PC-9 (cell line): ENCODE measurements around the gene DNAH14. TPM values are rescaled to one million over a fixed set of nuclear protein-coding genes. Genes with fewer than 3 reads are reported as not detected.

Source experiments
- BruUV-seq: library from RNA; stranded (reverse); fragments of 400-500 nt; replicated peaks from 2 replicates; lab custom pipeline; 2021; lab: Mats Ljungman, UMichigan
- CTCF ChIA-PET: fragments of 300-600 bp; sonication (Branson Sonifier 250); formaldehyde crosslinking; loops from one replicate; lab custom pipeline; 2022; ENCODE audit warnings: antibody characterized with exemption; lab: Charles Lee
- POLR2A ChIA-PET: fragments of 300-600 bp; sonication (Branson Sonifier 250); formaldehyde crosslinking; loops from one replicate; lab custom pipeline; 2022; ENCODE audit warnings: antibody characterized with exemption; ENCODE audit not compliant: unreplicated experiment; lab: Charles Lee
- DNase-seq, 2 experiments: peaks; one replicate each; pipeline versions ENCODE4 v3.0.0 to v3.0.0-alpha.2; 2015 to 2022; ENCODE audit warnings: mixed read lengths in 1 of 2
- H2AFZ ChIP-seq: fragments of 200-600 bp; sonication (generic); 2 replicates; pipeline ENCODE4 v1.8.1; 2017; ENCODE audit warnings: antibody characterized with exemption
- H3F3A ChIP-seq: fragments of 200-600 bp; sonication (generic); 2 replicates; pipeline ENCODE4 v1.8.1; 2017; ENCODE audit warnings: antibody characterized with exemption, mild to moderate bottlenecking, low read depth; ENCODE audit not compliant: insufficient read depth
- H3K27ac ChIP-seq: fragments of 200-600 bp; sonication (generic); 2 replicates; pipeline ENCODE4 v1.6.1; 2016; ENCODE audit warnings: mixed run types
- H3K27me3 ChIP-seq: fragments of 200-600 bp; sonication (generic); 2 replicates; pipeline ENCODE4 v1.6.1; 2016; ENCODE audit warnings: low read depth, mixed run types; ENCODE audit not compliant: insufficient read depth
- H3K36me3 ChIP-seq: fragments of 200-600 bp; sonication (generic); 2 replicates; pipeline ENCODE4 v1.6.1; 2016; ENCODE audit warnings: low read depth, mixed run types
- H3K4me1 ChIP-seq: fragments of 200-600 bp; sonication (generic); replicated peaks from 2 replicates; pipeline ENCODE4 v1.6.1; 2016; ENCODE audit warnings: mixed run types; ENCODE audit not compliant: insufficient read depth
- H3K4me2 ChIP-seq: fragments of 200-600 bp; sonication (generic); 2 replicates; pipeline ENCODE4 v1.6.1; 2017; ENCODE audit warnings: mixed run types
- H3K4me3 ChIP-seq: fragments of 200-600 bp; sonication (generic); 2 replicates; pipeline ENCODE4 v1.6.1; 2016; ENCODE audit warnings: mixed run types
- H3K79me2 ChIP-seq: fragments of 200-600 bp; sonication (generic); 2 replicates; pipeline ENCODE4 v1.6.1; 2017; ENCODE audit warnings: low read depth, mixed run types
- H3K9me2 ChIP-seq: fragments of 200-600 bp; sonication (generic); 2 replicates; pipeline ENCODE4 v1.8.1; 2017; ENCODE audit warnings: mild to moderate bottlenecking; ENCODE audit not compliant: insufficient read depth
- H3K9me3 ChIP-seq: fragments of 200-600 bp; sonication (generic); 2 replicates; pipeline ENCODE4 v1.8.1; 2016; ENCODE audit warnings: low read depth; ENCODE audit not compliant: insufficient read depth
- H4K20me1 ChIP-seq: fragments of 200-600 bp; sonication (generic); 2 replicates; pipeline ENCODE4 v1.8.1; 2017; ENCODE audit not compliant: insufficient read depth
- EZH2 ChIP-seq: fragments of 200-600 bp; sonication (generic); IDR thresholded peaks from 2 replicates; pipeline ENCODE4 v1.8.0; 2017; ENCODE audit warnings: antibody characterized with exemption, low read depth
- intact Hi-C: fragments of 100-400 bp; cut with micrococcal nuclease; formaldehyde crosslinking; loops from one replicate; pipeline ENCODE4 v1.10.0; 2022; ENCODE audit not compliant: unreplicated experiment
- total RNA-seq: library from RNA; stranded (reverse); gene quantifications from 2 replicates; pipeline ENCODE4 v1.2.3, GENCODE V29; 2021
- TF ChIP-seq, protein P1 (sequence below): fragments of 200-600 bp; sonication (generic); conservative IDR thresholded peaks from 2 replicates; pipeline ENCODE4 v1.6.1; 2017; ENCODE audit warnings: mixed run types, antibody characterized with exemption, mild to moderate bottlenecking, moderate library complexity

Gene DNAH14
- total RNA-seq, 1 experiment from 2014 or later, result 48.8 TPM

DNA sequence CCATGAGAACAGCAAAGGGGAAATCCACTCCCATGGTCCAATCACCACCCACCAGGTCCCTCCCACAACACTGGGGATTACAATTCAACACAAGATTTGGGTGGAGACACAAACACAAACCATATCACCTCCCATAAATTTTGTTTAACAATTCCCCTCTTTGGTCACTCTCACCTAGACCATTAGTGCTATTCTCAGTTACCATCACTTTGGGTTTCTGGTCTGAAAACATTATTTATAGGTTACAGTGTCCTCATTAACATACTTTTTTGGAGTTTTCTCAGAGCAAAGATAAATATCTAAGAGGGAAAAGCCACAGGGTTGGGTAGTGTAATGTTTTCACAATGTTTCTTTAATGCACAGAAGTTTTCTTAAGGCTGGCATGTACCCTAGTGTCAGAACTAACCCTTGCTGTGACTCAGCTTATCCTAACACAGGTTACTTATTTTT is 47.7 kb upstream of the DNAH14 start:
- no peaks in the 10 kb centered on the region for H4K20me1 ChIP-seq
- H3K36me3 ChIP-seq, result no peaks in the 10 kb centered on the region
- H3F3A ChIP-seq, result no peaks in the 10 kb centered on the region
- no TSS peak for BruUV-seq
- no peak overlapping the region for H3K27ac ChIP-seq
- H3K9me3 ChIP-seq, result no peaks in the 10 kb centered on the region
- H3K4me2 ChIP-seq, result no peak overlapping the region
- H3K79me2 ChIP-seq, result no peaks in the 10 kb centered on the region
- ChIA-PET POLR2A (no interaction called here), CTCF (no interaction called here)
- 0 out of 2 replicates have a peak, but pooled peaks cover 8% of the 10 kb centered on the region for H3K4me1 ChIP-seq
- H3K4me3 ChIP-seq, result no peak overlapping the region
- no peak overlapping the region for H2AFZ ChIP-seq
- intact Hi-C loops, result no loop called here
- DNase-seq, result no peak
- H3K27me3 ChIP-seq, result no peaks in the 10 kb centered on the region; the same call in 1 of the 2 replicates
- no peaks in the 10 kb centered on the region for H3K9me2 ChIP-seq
- no peak for TF ChIP-seq EZH2
- TF ChIP-seq, protein P1, sequence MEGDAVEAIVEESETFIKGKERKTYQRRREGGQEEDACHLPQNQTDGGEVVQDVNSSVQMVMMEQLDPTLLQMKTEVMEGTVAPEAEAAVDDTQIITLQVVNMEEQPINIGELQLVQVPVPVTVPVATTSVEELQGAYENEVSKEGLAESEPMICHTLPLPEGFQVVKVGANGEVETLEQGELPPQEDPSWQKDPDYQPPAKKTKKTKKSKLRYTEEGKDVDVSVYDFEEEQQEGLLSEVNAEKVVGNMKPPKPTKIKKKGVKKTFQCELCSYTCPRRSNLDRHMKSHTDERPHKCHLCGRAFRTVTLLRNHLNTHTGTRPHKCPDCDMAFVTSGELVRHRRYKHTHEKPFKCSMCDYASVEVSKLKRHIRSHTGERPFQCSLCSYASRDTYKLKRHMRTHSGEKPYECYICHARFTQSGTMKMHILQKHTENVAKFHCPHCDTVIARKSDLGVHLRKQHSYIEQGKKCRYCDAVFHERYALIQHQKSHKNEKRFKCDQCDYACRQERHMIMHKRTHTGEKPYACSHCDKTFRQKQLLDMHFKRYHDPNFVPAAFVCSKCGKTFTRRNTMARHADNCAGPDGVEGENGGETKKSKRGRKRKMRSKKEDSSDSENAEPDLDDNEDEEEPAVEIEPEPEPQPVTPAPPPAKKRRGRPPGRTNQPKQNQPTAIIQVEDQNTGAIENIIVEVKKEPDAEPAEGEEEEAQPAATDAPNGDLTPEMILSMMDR, result no peak

DNA sequence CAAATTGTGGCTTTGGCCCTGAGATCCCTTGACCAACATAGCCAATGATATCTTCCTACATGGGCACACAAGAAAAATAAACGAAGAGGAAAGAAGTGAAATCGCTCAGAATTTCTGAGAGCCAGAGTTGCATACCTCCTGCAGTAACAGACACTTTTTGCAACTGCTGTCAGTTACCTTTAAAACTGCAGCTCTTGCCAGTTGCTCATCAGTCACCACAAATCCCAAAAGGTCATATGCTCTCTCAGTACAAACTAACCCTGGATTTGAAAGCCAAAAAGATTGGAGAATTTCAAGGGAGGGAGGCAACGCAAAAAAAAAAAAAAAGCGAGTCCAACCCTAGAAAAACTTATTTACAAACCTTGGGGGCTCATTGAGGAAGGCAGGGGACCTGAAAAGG is 47.2 kb upstream of the DNAH14 start:
- Histone ChIP-seq H3K4me2 (no peak overlapping the region), H3K4me3 (no peak overlapping the region), H3K9me3 (no peaks in the 10 kb centered on the region), H3K79me2 (no peaks in the 10 kb centered on the region), H3K9me2 (no peaks in the 10 kb centered on the region), H3F3A (no peaks in the 10 kb centered on the region), H3K36me3 (no peaks in the 10 kb centered on the region), H3K4me1 (0 out of 2 replicates have a peak, but pooled peaks cover 8% of the 10 kb centered on the region), H2AFZ (no peak overlapping the region), H4K20me1 (no peaks in the 10 kb centered on the region), H3K27ac (no peak overlapping the region), H3K27me3 (no peaks in the 10 kb centered on the region; the same call in 1 of the 2 replicates)
- no peak for DNase-seq
- TF ChIP-seq, protein P1, result no peak
- TF ChIP-seq EZH2, result no peak
- intact Hi-C loops, result no loop called here
- ChIA-PET CTCF (no interaction called here), POLR2A (no interaction called here)
- no TSS peak for BruUV-seq

DNA sequence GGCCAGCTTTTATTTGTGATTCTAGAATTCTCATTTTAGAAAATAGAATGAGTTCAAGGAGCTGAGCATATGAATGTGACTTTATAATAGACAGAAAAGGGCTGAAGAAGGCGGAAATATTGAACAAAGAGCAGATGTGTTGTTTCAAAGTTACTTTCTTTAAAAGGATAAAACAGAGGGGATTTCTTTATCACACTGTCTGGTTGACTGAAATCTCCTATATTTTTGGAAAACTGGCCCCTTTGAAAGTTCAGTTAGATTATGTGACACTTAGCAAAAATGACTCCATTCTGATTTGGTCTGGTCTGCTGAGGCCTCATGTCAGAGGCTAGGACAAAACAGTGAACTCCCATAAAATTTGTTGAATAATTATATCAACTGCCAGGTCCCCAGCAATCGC is 46.4 kb upstream of the DNAH14 start:
- no peak overlapping the region for H3K27ac ChIP-seq
- H3K9me3 ChIP-seq, result no peaks in the 10 kb centered on the region
- ChIA-PET CTCF (no interaction called here), POLR2A (no interaction called here)
- no peak overlapping the region for H3K4me3 ChIP-seq
- H3K27me3 ChIP-seq, result no peaks in the 10 kb centered on the region; the same call in 1 of the 2 replicates
- no peaks in the 10 kb centered on the region for H3K79me2 ChIP-seq
- intact Hi-C loops, result no loop called here
- H3K9me2 ChIP-seq, result no peaks in the 10 kb centered on the region
- no peak for TF ChIP-seq EZH2
- TF ChIP-seq, protein P1, result no peak
- H3K4me1 ChIP-seq, result 0 out of 2 replicates have a peak, but pooled peaks cover 8% of the 10 kb centered on the region
- BruUV-seq, result no TSS peak
- no peaks in the 10 kb centered on the region for H3F3A ChIP-seq
- DNase-seq, result no peak
- no peak overlapping the region for H3K4me2 ChIP-seq
- no peak overlapping the region for H2AFZ ChIP-seq
- no peaks in the 10 kb centered on the region for H3K36me3 ChIP-seq
- no peaks in the 10 kb centered on the region for H4K20me1 ChIP-seq
